Peyer's patch (tissue), 4 donors: ENCODE measurements around the gene PIGT.

Experiments used
- POLR2A ChIP-seq, 2 donors: fragments of 450-650 bp; IDR thresholded peaks; one replicate each; pipeline ENCODE4 v1.5.1; 2017; ENCODE audit warnings: antibody characterized with exemption in 2 of 2, mild to moderate bottlenecking in 2 of 2, moderate library complexity in 2 of 2
- TF ChIP-seq, protein P1 (sequence below), 6 experiments: fragments of 450-650 bp in 4 of 6; fragments of 200-600 bp in 2 of 6; sonication (generic) in 1 of 6; IDR thresholded peaks; one replicate each; pipeline ENCODE4 v1.5.1; 2017 to 2019; ENCODE audit warnings: antibody characterized with exemption in 6 of 6, mild to moderate bottlenecking in 3 of 6, moderate library complexity in 1 of 6

- TF ChIP-seq, protein P1, sequence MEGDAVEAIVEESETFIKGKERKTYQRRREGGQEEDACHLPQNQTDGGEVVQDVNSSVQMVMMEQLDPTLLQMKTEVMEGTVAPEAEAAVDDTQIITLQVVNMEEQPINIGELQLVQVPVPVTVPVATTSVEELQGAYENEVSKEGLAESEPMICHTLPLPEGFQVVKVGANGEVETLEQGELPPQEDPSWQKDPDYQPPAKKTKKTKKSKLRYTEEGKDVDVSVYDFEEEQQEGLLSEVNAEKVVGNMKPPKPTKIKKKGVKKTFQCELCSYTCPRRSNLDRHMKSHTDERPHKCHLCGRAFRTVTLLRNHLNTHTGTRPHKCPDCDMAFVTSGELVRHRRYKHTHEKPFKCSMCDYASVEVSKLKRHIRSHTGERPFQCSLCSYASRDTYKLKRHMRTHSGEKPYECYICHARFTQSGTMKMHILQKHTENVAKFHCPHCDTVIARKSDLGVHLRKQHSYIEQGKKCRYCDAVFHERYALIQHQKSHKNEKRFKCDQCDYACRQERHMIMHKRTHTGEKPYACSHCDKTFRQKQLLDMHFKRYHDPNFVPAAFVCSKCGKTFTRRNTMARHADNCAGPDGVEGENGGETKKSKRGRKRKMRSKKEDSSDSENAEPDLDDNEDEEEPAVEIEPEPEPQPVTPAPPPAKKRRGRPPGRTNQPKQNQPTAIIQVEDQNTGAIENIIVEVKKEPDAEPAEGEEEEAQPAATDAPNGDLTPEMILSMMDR (IDR thresholded peaks at IDR 0.05) = no peak
- no peak for TF ChIP-seq POLR2A (IDR thresholded peaks at IDR 0.05)
Measured at GRCh38 chr20:45444050-45444449, 28.1 kb downstream of the PIGT start.
